Islet of Langerhans (tissue), 1 donor: ENCODE data around the gene A2M.
A peak's percentile ranks its signal among the peaks of the same experiment; 100 is the strongest.

Experiments
- FAIRE-seq: peaks from one replicate; lab custom pipeline; 2011; peaks lifted over from hg19 to GRCh38; lab: Jason Lieb, UNC

Gene A2M

GRCh38 chr12:9098463-9099026 is 17.2 kb downstream of the A2M start:
- no peak for FAIRE-seq

- FAIRE-seq, result no peak
These were observed 17.6 kb downstream of the A2M start for GRCh38 chr12:9098115-9098452.

- FAIRE-seq, result no peak
These were observed 19.0 kb downstream of the A2M start for GRCh38 chr12:9096563-9097176.

GRCh38 chr12:9095322-9095721 is 20.4 kb downstream of the A2M start:
- no peak for FAIRE-seq

- FAIRE-seq, result peak; percentile 76
These were observed 21.1 kb downstream of the A2M start for GRCh38 chr12:9094512-9095206.

- no peak for FAIRE-seq
These were observed 23.7 kb downstream of the A2M start for GRCh38 chr12:9091891-9092598.

GRCh38 chr12:9090220-9090619 is 25.5 kb downstream of the A2M start:
- FAIRE-seq, result no peak

GRCh38 chr12:9087087-9087835 is 28.5 kb downstream of the A2M start:
- FAIRE-seq, result no peak

- no peak for FAIRE-seq
These were observed 29.6 kb downstream of the A2M start for GRCh38 chr12:9086087-9086486.

GRCh38 chr12:9084417-9084816 is 31.3 kb downstream of the A2M start:
- FAIRE-seq, result no peak

GRCh38 chr12:9083793-9084192 is 31.9 kb downstream of the A2M start:
- no peak for FAIRE-seq

- no peak for FAIRE-seq
These were observed 33.9 kb downstream of the A2M start for GRCh38 chr12:9081667-9082427.

- no peak for FAIRE-seq
These were observed 35.6 kb downstream of the A2M start for GRCh38 chr12:9079883-9080675.

GRCh38 chr12:9079082-9079481 is 36.6 kb downstream of the A2M start:
- no peak for FAIRE-seq

- FAIRE-seq, result no peak
These were observed 38.3 kb downstream of the A2M start for GRCh38 chr12:9077152-9078031.

- no peak for FAIRE-seq
These were observed 39.0 kb downstream of the A2M start for GRCh38 chr12:9076733-9077132.

- FAIRE-seq, result no peak
These were observed 40.6 kb downstream of the A2M start for GRCh38 chr12:9075138-9075535.

GRCh38 chr12:9074484-9075137 is 41.1 kb downstream of the A2M start:
- no peak for FAIRE-seq

- no peak for FAIRE-seq
These were observed 42.6 kb downstream of the A2M start for GRCh38 chr12:9073076-9073475.
